ENCODE data around the gene ATXN7L1.

ATXN7L1 gene

GRCh38 chr7:105760551-105761447, 115.6 kb downstream of the ATXN7L1 start:
- H3K27ac ChIP-seq (ENCODE audit: low read length): no peak overlapping the region
- no peaks in the 10 kb centered on the region for H3K79me2 ChIP-seq (ENCODE audit: low read length)
- no peaks in the 10 kb centered on the region for H3K9me3 ChIP-seq (replicated peaks; ENCODE audit: insufficient read depth, low read length)
- DNase-seq: no peak
- H4K20me1 ChIP-seq (ENCODE audit: insufficient read depth, low read length): no peaks in the 10 kb centered on the region
- H3K4me2 ChIP-seq (ENCODE audit: low read depth, low read length): no peak overlapping the region
- H3K9me2 ChIP-seq (replicated peaks; ENCODE audit: insufficient read depth, low read length): no peaks in the 10 kb centered on the region
- H3K9ac ChIP-seq (ENCODE audit: low read length): no peak overlapping the region
- H3K4me3 ChIP-seq (ENCODE audit: low read length): no peak overlapping the region
- H3K36me3 ChIP-seq (replicated peaks; ENCODE audit: insufficient read depth, low read length): no peaks in the 10 kb centered on the region
- H3K4me1 ChIP-seq (ENCODE audit: low read length): no peaks in the 10 kb centered on the region
- no peaks in the 10 kb centered on the region for H3F3A ChIP-seq (ENCODE audit: insufficient read depth, low read length)
- no peaks in the 10 kb centered on the region for H3K27me3 ChIP-seq (replicated peaks; ENCODE audit: insufficient read depth, low read length)
- no peak overlapping the region for H2AFZ ChIP-seq (ENCODE audit: low read length)
- TF ChIP-seq EZH2 (optimal IDR thresholded peaks at IDR 0.05; ENCODE audit: low read depth, low read length) (no peak), EZH2phosphoT487 (IDR thresholded peaks at IDR 0.05; ENCODE audit: low read length) (no peak), CTCF (IDR thresholded peaks at IDR 0.05; ENCODE audit: low read length) (no peak)

GRCh38 chr7:105759670-105760550, 116.5 kb downstream of the ATXN7L1 start:
- no peak overlapping the region for H3K4me2 ChIP-seq (ENCODE audit: low read depth, low read length)
- H3K9me2 ChIP-seq (replicated peaks; ENCODE audit: insufficient read depth, low read length): no peaks in the 10 kb centered on the region
- H3K79me2 ChIP-seq (ENCODE audit: low read length): no peaks in the 10 kb centered on the region
- H2AFZ ChIP-seq (ENCODE audit: low read length): no peak overlapping the region
- H4K20me1 ChIP-seq (ENCODE audit: insufficient read depth, low read length): no peaks in the 10 kb centered on the region
- DNase-seq: peak; percentile 56
- H3K9me3 ChIP-seq (replicated peaks; ENCODE audit: insufficient read depth, low read length): no peaks in the 10 kb centered on the region
- H3K36me3 ChIP-seq (replicated peaks; ENCODE audit: insufficient read depth, low read length): no peaks in the 10 kb centered on the region
- no peak overlapping the region for H3K4me3 ChIP-seq (ENCODE audit: low read length)
- no peak for TF ChIP-seq EZH2phosphoT487 (IDR thresholded peaks at IDR 0.05; ENCODE audit: low read length)
- peak; percentile 62 for TF ChIP-seq CTCF (IDR thresholded peaks at IDR 0.05; ENCODE audit: low read length)
- H3K27me3 ChIP-seq (replicated peaks; ENCODE audit: insufficient read depth, low read length): no peaks in the 10 kb centered on the region
- H3F3A ChIP-seq (ENCODE audit: insufficient read depth, low read length): no peaks in the 10 kb centered on the region
- no peaks in the 10 kb centered on the region for H3K4me1 ChIP-seq (ENCODE audit: low read length)
- no peak overlapping the region for H3K27ac ChIP-seq (ENCODE audit: low read length)
- H3K9ac ChIP-seq (ENCODE audit: low read length): no peak overlapping the region

GRCh38 chr7:105756367-105756766, 120.0 kb downstream of the ATXN7L1 start:
- H4K20me1 ChIP-seq (ENCODE audit: insufficient read depth, low read length): no peaks in the 10 kb centered on the region
- DNase-seq: no peak
- no peaks in the 10 kb centered on the region for H3K4me1 ChIP-seq (ENCODE audit: low read length)
- H3K4me3 ChIP-seq (ENCODE audit: low read length): no peak overlapping the region
- H3K36me3 ChIP-seq (replicated peaks; ENCODE audit: insufficient read depth, low read length): no peaks in the 10 kb centered on the region
- no peaks in the 10 kb centered on the region for H3K9me3 ChIP-seq (replicated peaks; ENCODE audit: insufficient read depth, low read length)
- H3F3A ChIP-seq (ENCODE audit: insufficient read depth, low read length): no peaks in the 10 kb centered on the region
- no peak overlapping the region for H3K9ac ChIP-seq (ENCODE audit: low read length)
- no peaks in the 10 kb centered on the region for H3K79me2 ChIP-seq (ENCODE audit: low read length)
- no peak overlapping the region for H3K27ac ChIP-seq (ENCODE audit: low read length)
- H3K27me3 ChIP-seq (replicated peaks; ENCODE audit: insufficient read depth, low read length): no peaks in the 10 kb centered on the region
- H3K9me2 ChIP-seq (replicated peaks; ENCODE audit: insufficient read depth, low read length): no peaks in the 10 kb centered on the region
- TF ChIP-seq EZH2 (optimal IDR thresholded peaks at IDR 0.05; ENCODE audit: low read depth, low read length): no peak
- no peak for TF ChIP-seq EZH2phosphoT487 (IDR thresholded peaks at IDR 0.05; ENCODE audit: low read length)
- no peak for TF ChIP-seq CTCF (IDR thresholded peaks at IDR 0.05; ENCODE audit: low read length)
- no peak overlapping the region for H2AFZ ChIP-seq (ENCODE audit: low read length)
- H3K4me2 ChIP-seq (ENCODE audit: low read depth, low read length): no peak overlapping the region

Data from MM.1S (cell line).